Islet of Langerhans (tissue), 1 donor: Measurements from ENCODE around the gene ADAMTS7.
"Not testable (repeated sequence)": the region's sequence is repeated elsewhere in the genome, so short reads cannot be mapped to it uniquely, and the experiment has no call there.

ENCODE experiments used
- FAIRE-seq: peaks from one replicate; lab custom pipeline; 2011; peaks lifted over from hg19 to GRCh38; lab: Jason Lieb, UNC

Gene ADAMTS7

DNA sequence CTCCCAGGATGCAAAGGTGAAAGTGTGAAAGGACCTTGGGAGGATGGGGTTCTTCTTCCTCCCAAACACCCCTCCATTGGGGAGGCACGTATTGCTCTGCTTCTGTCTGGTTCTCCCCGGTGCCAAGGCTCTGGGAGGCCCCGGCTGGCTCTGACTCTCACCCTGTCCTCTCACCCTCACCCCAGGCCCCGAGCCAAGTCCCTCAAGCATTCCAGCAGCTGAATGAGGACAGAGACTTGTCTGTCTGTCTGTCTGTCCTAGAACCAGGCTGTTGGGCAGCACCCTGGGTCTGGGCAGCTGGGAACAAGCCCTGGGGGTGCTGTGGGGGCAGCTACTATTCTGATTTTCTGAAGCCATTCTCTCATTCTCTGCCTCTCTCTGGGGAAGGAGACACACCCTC, 29.9 kb downstream of the ADAMTS7 start:
- FAIRE-seq: not testable (repeated sequence)

DNA sequence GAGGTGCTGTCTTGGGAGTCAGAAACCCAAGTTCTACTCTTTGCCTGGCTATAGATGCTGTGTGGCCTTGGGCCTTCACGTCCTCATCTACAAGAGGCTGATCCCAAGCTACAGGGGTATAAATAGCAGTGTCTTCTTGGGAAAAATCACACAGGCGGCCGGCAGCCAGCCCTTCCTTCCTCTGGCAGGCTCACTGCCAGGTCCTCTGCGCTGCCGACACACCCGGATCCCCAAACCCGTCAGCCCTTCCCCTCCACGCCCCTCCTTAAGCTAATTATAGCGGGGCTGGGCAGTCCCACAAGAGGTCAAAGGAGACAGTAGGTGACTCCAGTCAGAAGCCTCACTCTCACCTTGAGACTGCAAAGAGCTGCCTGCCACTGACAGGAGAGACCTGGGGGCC, 31.3 kb downstream of the ADAMTS7 start:
- not testable (repeated sequence) for FAIRE-seq

DNA sequence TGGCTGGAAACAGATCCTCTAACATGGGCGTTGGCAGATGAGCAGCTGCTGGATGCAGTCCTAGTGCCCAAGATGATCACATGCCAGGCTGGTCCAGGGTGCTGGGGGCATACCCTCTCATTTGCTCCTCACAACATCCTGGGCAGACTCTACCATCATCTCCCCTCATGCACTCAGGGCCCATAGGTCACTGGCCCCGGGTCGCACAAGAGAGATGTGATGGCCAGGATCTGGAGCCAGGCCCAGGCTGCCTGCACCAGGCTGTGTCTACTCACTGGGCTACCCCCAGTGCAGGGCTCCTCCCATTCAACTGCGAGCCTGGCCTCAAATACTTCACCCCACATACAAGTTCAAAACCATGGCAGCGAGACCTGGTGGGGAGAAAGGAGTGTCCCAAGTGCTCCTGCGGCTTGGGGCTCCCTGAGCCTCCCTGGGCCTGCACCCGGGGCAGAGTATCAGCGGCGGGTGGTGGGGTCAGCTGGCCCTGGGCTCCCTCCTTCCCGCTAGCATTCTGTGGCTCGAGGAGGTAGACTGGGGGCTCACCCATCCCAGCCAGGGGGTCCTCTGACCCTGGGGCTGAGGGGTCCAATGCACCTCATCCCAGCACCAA, 32.0 kb downstream of the ADAMTS7 start:
- not testable (repeated sequence) for FAIRE-seq

DNA sequence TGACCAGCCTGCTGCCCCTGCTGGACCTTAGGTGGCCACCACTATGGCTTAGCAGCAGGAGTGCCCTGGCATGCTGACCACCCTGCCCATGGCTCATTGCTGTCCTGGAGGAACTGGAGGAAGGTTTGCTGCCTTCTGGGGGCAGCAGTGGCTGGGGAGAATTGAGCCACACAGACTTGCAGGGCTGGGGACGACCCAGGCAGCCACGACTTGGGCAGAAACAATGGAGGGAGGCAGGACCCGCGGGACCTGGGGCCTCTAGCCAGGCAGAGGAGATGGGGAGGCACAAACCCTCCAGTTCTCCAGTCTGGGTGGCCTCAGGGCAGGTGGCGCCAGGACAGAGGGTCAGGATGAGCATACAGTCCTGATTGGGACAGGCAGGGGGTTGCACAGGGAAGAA, 32.8 kb downstream of the ADAMTS7 start:
- FAIRE-seq: no peak

DNA sequence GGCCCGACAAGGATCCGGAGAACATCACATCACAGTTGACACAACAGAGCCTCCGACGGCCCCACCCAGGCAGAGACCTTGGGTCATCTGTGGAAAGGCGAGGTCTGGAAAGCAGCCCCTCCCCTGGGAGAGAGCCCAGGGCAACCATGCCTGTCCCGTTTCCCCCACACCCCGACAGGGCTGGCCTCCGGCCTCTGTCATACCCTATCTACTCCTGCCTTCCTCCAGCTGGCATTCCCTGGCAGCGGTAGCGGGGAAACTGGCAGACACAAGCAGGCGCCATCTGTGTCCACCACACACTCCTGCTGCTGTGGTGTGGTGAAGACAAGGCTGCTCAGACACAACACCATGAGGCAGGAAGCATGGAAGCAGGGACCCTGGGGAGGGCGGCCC, 33.3 kb downstream of the ADAMTS7 start:
- FAIRE-seq: not testable (repeated sequence)

DNA sequence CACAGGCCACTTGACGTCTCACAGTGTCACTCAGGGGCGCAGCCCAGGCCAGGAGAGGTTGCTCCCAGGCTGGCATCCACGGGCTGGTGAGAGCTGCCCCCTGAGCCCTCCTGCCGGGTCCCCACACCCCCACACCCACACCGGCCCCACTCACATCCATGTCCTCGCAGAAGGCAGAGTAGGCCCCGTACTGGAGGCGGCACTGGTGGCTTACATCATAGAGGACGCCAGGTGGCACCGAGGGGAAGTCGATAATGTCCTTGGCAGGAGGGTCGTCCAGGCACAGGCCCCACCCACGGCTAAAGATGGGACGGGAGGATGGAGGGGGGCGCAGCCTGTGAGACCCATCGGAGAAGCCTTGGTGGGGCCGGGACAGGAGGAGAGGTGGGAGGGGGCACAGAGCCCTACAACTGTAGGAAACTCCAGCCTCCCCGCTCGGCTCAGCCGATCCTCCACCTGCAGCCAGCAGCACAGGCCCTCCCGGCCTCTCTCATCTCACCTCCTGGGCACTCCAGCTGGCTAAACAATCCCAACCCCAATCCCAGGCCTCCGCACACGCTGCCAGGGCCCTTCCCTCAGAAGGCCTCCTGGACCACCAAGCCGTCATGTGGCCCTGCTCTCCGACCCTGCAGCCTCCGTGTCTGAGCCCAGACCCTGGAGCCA, 33.8 kb downstream of the ADAMTS7 start:
- not testable (repeated sequence) for FAIRE-seq

DNA sequence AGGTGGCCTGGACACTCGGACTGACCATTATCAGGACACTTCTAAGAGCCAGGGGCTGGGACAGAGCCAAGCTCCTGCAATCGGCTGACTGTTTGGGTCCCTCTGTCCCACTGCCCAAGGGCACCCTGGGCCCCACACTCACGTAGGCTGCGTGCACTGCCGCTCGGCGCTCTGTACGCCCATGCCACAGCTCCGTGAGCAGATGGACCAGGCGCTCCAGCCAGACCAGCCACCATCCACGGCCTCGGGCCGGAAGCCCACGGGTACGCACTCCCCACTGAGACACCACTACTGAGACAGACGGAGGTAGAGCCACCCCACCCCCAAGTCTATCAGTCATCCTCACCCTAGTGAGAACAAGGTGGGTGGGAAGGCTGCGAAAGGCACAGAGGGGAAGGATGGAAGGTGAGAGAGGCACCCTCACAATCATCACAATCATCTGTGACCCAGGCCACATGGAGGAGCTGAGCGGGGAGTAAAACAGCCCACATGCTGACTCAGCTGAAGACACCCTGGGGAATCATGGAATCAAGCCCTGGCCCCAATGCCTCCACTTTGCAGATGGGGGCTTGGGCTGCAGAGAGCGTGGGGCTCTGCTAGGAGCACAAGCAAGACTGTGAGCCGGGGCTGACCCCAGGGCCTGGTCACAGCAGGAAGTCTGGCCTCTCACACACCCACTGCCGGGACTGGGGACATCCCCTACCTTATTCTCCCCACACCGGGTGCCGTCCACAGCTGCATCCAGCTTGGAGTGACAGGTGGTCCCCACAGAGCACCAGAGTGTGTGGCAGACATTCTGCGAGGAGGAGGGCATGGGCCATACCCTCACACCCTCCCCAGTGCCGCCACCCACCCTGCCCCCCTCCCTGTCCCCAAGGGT, 35.0 kb downstream of the ADAMTS7 start:
- FAIRE-seq: not testable (repeated sequence)

DNA sequence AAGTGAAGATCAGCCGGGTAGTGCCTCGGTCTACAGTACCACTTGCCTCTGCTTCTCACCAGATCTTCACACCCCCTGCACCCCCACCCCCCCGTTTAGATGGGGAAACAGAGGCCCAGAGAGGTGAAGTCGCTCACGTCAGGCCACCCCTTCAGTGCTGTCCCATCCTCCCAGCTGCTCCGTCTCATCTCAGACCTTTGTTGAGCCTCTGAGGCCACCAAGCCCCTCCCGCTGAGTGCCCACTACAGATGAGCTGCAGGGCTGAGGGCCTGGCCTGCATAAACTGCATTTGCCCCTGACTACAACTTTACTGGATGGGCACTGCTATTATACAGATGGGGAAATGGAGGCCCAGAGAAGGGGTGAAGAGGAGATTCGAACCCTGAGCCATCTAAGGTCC, 35.8 kb downstream of the ADAMTS7 start:
- FAIRE-seq: no peak

DNA sequence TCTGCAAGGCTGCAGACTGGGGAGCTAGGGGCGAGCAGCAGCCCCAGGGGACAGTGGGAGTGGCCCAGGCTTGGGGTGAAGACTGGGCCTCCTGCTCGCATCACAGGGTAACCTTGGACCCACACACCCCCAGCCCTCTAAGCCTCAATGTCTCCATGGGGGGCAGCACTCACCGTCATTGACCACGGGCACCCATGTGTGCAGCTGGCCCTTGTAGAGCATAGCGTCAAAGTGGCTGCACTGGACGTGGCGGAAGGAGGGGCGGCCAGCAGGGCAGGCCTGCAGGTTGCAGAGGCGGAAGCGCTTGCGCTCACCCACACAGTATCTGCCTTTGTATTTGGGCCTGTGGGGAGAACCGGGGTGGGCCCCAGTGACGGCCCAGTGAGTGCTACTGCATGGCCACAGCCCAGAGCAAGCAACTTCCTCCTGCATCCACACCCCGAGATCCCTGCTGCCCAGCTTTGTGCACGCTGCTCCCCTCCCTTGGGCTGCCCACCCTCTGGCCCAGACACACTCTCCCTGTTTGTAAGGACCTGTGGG, 36.7 kb downstream of the ADAMTS7 start:
- FAIRE-seq: not testable (repeated sequence)

DNA sequence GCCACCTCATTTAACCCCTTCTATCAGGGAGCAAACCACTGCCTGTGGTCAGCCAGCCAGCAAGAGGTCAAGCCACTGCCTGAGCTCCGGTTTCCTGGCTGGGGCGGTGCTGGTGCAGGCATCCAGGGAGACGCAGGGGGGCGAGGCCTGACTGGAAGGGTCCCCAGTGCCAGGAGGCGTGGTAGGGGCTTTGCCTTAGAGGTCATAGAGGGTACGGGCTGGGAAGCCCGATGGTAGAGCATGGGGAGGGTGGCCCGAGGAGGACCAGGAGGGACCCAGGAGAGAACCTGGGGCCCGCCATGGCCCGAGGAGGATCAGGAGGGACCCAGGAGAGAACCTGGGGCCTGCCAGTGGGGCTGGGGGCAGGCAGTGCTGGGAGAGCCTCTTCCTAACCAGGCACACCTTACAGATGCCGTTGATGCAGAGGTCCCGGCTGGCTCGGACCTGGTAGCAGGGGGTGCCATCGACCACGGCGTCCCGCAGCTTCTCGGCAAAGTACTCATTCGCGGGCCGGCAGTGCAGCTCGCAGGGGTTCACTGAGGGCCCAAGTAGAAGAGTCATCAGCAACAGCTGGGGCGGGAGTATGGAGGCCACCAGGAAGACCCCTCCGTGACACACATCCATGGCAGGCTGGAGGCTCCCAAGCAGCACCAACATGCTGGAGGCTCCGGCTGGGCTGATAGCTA, 37.4 kb downstream of the ADAMTS7 start:
- not testable (repeated sequence) for FAIRE-seq

DNA sequence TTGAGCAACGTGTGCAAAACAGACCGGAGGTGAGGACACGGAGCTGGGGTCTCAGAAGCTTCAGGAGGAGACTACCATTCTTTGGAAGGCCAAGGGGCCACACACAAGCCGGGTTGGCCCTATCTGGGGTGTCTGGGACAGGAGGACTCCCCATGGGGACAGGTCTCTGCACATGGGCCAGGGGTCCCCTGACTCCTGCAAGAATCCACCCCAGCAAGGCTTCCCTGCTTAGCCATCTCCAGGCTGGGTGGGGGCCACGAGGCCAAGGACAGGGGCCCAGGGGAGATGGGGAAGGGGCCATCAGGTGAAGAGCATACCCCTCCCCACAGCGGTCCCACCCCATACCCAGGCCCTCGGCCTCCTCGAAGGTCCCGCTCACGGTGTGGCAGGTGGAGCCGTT, 38.5 kb downstream of the ADAMTS7 start:
- no peak for FAIRE-seq

DNA sequence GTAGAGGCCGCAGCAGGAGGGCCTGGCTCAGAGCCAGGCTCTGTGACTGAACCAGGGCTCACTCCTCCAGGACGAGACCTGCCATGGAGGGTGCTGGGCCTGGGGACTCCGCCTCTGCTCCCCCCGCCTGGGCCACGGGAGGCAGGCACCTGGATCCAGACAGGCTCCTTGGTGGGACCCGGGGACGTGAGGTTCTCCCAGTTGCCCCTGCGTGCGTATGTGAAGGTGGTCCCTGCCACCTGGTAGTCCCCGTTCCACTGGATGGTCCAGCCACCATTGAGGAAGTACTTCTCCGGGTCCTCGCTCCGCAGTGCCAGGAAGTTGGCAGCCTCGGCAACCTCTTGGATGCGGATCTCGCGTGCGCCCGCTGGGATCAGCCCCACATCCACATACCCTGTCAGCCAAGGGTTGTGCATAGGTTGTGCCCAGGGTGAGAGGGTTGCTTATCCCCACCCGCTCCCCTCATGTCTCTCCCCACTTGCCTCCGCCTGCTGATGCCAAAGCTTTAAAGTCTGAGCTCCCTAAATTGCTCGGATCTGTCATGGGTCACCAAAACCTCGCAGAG, 39.7 kb downstream of the ADAMTS7 start:
- not testable (repeated sequence) for FAIRE-seq

DNA sequence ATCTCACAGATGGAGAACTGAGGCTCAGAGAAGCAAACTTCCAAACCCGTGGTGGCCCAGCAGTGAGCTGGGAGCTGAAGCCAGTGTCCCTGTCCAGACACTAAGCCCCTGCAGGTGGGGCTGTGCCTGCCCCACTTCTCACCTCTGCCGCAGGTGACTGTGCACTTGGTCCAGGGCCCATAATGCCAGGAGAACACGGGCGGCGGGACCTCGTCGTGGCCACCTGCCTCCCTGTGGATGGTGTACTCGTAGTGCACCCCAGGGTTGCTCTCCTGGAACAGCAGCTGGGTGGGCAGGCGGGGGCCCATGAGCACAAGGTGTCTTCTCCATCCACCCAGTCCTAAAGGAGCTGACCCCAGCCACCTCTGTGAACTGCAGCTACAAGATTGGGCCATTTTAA, 40.2 kb downstream of the ADAMTS7 start:
- FAIRE-seq: not testable (repeated sequence)

DNA sequence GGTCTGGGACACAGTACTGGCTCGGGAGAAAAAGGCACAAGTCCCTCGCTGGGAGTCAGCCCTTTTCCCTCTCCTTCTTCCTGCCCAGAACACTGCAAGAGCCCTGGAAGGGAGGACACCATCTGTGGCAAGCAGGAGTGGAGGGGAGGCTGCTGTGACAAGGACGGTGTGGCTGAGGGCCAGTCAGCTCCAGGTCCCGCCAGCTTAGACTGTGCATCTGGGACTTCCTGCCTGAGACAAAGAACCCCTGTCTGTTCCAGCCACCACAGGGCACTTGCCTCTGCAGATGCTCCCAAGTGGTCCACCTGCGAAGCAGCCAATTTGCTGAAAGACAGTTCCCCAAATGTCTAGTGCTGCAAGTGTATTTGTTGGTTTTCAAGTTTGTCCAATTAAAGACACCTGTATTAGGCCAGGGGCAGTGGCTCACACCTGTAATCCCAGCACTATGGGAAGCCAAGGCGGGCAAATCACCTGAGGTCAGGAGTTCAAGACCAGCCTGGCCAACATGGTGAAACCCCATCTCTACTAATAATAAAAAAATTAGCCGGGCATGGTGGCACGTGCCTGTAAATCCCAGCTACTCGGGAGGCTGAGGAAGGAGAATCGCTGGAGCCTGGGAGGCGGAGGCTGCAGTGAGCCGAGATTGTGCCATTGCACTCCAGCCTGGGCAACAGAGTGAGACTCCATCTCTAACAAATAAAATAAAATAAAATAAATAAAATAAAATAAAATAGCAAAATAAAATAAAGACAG, 41.6 kb downstream of the ADAMTS7 start:
- not testable (repeated sequence) for FAIRE-seq

DNA sequence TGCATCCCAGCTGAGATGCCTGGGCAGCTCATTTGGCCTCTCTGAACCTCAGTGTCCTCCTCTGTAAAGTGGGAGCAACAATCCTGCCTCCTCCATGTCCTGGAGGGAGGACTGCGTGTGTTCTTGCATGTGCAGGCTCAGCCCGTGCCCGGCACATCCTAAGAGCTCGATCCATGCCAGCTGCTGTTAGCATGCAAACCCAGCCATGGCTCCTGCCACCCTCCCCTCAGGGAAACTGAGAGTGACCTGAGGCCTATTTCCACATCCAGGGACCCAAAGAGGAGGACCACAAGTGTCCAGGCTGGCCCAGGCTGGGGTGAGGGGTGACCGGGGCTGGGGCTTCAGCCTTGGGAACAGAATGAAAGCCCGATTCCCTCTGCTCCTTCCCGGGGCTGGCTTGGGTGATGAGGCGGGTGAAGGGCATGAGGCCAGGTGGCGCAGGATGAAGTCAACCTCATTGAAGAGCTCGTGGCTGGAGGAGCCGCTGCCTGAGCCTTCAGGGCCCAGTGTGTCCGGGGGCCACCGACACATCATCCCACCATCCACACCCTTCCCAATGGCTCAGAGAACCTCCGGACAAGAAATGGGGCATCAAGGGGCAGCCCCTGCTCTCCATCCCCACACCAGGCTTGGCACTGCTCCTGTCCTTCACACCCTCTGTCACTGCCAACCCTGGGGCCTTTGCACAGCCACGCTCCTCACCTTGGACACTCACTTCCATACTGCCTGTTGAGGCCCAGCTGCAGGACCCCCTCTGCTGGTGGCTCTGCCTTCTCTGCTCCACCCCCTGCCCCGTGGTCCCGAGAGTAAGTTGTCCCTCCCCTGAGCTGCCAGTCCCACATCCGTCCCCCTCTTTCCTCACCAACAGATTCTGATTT, 42.5 kb downstream of the ADAMTS7 start:
- no peak for FAIRE-seq

DNA sequence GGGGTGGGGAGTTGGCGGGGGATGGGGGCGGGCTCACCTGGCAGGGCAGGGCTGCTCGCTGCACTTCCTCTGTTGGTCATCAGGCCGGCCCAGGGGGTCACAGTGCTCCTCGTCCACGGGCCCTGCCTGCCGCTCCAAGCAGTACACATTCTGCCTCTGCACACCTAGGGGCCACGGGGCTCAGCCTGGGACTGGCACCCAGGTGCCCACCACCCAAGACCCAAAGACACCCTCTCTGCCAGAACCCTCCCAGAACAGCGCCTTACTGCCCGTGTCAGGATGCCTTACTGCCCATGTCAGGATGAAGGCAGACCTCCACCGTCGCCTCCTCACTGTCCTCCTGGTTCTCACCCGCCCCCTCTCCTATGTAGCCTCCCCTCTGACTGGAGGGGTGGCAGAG, 43.2 kb downstream of the ADAMTS7 start:
- no peak for FAIRE-seq

DNA sequence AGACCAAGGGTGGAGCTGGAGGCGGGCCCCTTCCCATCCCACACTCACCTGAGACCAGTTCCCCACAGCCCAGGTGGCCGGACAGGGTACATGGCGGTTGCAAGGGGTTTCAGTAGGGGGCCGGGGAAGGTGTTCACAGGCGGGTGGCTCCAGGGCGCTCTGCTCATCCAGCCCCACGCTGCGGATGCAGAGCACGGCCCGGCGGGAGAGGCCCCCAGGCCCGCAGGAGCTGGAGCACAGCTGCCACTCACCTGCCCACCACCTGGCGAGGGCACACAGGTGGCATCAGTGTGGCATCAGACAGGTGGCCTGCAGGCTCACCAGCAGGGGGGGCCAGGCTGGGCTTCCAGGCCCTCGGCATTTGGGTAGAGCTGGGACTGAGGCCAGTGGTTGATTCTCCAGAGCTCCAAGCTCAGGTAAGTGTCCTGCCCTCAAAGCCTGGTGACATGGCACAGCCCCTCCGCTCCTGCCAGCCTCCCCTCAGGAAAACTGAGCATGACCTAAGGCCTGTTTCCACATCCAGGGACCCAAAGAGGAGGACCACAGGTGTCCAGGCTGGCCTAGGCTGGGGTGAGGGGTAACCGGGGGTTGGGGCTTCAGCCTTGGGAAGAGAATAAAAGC, 43.8 kb downstream of the ADAMTS7 start:
- FAIRE-seq: no peak

DNA sequence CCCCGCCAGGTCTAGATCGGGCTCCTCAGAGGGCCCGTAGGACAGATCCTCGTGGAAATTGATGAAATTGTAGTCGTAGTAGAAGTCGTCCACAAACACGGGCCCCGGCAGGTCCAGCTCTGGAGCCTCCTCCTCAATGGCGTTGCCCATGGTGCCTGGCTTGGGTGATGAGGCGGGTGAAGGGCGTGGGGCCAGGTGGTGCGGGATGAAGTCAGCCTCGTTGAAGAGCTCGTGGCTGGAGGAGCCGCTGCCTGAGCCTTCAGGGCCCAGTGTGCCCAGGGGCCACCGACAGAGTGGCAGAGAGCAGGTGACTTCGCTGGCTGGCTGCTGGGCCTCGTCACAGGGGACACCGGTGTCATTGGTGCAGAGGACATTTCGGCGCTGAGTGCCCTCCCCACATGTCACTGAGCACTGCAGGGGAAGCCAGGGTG, 44.6 kb downstream of the ADAMTS7 start:
- not testable (repeated sequence) for FAIRE-seq

DNA sequence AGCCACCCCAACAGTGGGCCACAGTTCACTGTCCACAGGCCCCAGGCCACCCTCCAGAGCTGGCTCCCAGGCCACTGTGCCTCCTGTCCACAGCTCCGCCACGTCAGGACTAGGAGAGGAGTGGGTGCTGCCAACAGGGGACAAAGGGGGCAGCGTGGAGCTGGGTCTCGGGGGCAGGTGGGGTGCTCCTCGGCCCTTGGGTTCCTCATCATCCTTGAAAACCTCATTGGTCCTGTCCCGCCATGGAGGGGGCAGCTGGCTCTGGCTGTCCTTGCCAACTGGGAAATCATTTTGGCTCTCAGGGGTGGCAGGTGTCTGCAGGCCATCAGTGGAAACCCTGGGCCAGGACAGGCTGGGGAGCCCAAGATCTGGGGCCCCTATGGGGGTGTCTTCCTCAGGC, 45.2 kb downstream of the ADAMTS7 start:
- no peak for FAIRE-seq
